GM12878 (cell line): ENCODE measurements around the gene PAXX. TPM values are rescaled to one million over a fixed set of nuclear protein-coding genes. Genes with fewer than 3 reads are reported as not detected.

Experiments used
- ATAC-seq: fragments of 200-7000 bp; cut with Tn5 transposase; 3 replicates; pipeline ENCODE4 v1.9.1; 2020; ENCODE audit warnings: mild to moderate bottlenecking, moderate library complexity
- BruUV-seq: library from RNA; stranded (reverse); fragments of 400-500 nt; replicated peaks from 2 replicates; lab custom pipeline; 2021; lab: Mats Ljungman, UMichigan
- CTCF ChIA-PET: fragments of 300-600 bp; sonication (Branson Sonifier 250); formaldehyde crosslinking; extraction: SDS; loops from one replicate; lab custom pipeline; 2021; ENCODE audit warnings: inconsistent platforms; lab: Yijun Ruan, JAX
- POLR2A ChIA-PET: fragments of 350-600 bp; formaldehyde crosslinking; extraction: SDS; loops from one replicate; lab custom pipeline; 2021; ENCODE audit warnings: inconsistent platforms; lab: Charles Lee
- RAD21 ChIA-PET: fragments of 300-600 bp; sonication (Branson Sonifier 250); formaldehyde crosslinking; loops from one replicate; lab custom pipeline; 2023; ENCODE audit warnings: antibody characterized with exemption; ENCODE audit not compliant: unreplicated experiment; lab: Charles Lee
- SMC1A ChIA-PET: fragments of 300-600 bp; sonication (Branson Sonifier 250); formaldehyde crosslinking; loops from one replicate; lab custom pipeline; 2023; ENCODE audit not compliant: unreplicated experiment, uncharacterized antibody; lab: Charles Lee
- DNase-seq: peaks from one replicate; pipeline ENCODE4 v3.0.0-alpha.2; 2011; ENCODE audit warnings: low read depth, low spot score
- FAIRE-seq: peaks from 3 replicates; lab custom pipeline; 2011; peaks lifted over from hg19 to GRCh38; lab: Jason Lieb, UNC
- H2AFZ ChIP-seq: 2 replicates; pipeline ENCODE4 v1.6.0; 2011; ENCODE audit warnings: low read depth, low read length, control low read depth; ENCODE audit not compliant: control insufficient read depth
- H3K27ac ChIP-seq: 2 replicates; pipeline ENCODE4 v1.5.1; 2011; ENCODE audit warnings: control low read depth; ENCODE audit not compliant: control insufficient read depth, insufficient read depth
- H3K27me3 ChIP-seq, 2 experiments: replicated peaks in 1 of 2; 2 replicates each; pipeline versions ENCODE4 v1.6.0 to v1.6.1; 2011; ENCODE audit warnings: low read length in 1 of 2; ENCODE audit not compliant: control insufficient read depth in 2 of 2, insufficient read depth in 2 of 2
- H3K36me3 ChIP-seq, 2 experiments: 2 replicates each; pipeline ENCODE4 v1.5.1; 2011; ENCODE audit warnings: low read length in 1 of 2; ENCODE audit not compliant: control insufficient read depth in 2 of 2, insufficient read depth in 2 of 2
- H3K4me1 ChIP-seq: 2 replicates; pipeline ENCODE4 v1.6.1; 2011; ENCODE audit warnings: mild to moderate bottlenecking, low read length, moderate library complexity, mixed read lengths; ENCODE audit not compliant: control insufficient read depth, insufficient read depth
- H3K4me2 ChIP-seq: 2 replicates; pipeline ENCODE4 v1.6.0; 2011; ENCODE audit warnings: control low read depth; ENCODE audit not compliant: control insufficient read depth, insufficient read depth
- H3K4me3 ChIP-seq: fragments of 200-600 bp; sonication (generic); 2 replicates; pipeline ENCODE4 v1.5.1; 2016
- H3K79me2 ChIP-seq: 2 replicates; pipeline ENCODE4 v1.6.0; 2011; ENCODE audit warnings: low read length; ENCODE audit not compliant: control insufficient read depth, insufficient read depth
- H3K9ac ChIP-seq: 2 replicates; pipeline ENCODE4 v1.8.0; 2011; ENCODE audit warnings: low read length, control low read depth, mixed read lengths; ENCODE audit not compliant: control insufficient read depth, insufficient read depth
- H3K9me3 ChIP-seq: replicated peaks from 3 replicates; pipeline ENCODE4 v1.5.1; 2011; ENCODE audit warnings: mild to moderate bottlenecking, low read length; ENCODE audit not compliant: control insufficient read depth, insufficient read depth
- H4K20me1 ChIP-seq: 2 replicates; pipeline ENCODE4 v1.6.0; 2011; ENCODE audit not compliant: control insufficient read depth, insufficient read depth
- BACH1 ChIP-seq: fragments of 450-650 bp; IDR thresholded peaks from 2 replicates; pipeline ENCODE4 v1.6.1; 2017; ENCODE audit warnings: mild to moderate bottlenecking, borderline replicate concordance
- BCL11A ChIP-seq: IDR thresholded peaks from 2 replicates; pipeline ENCODE4 v1.6.1; 2011; ENCODE audit warnings: low read depth, low read length
- EP300 ChIP-seq, 2 experiments: fragments of 150-350 bp in 1 of 2; IDR thresholded peaks; 2 replicates each; pipeline ENCODE4 v1.6.1; 2011 to 2012; ENCODE audit warnings: low read depth in 2 of 2, low read length in 2 of 2, borderline replicate concordance in 1 of 2, improper control_type of control experiment in 1 of 2, inconsistent platforms in 1 of 2; ENCODE audit not compliant: control insufficient read depth in 1 of 2
- FOS ChIP-seq: IDR thresholded peaks from 3 replicates; pipeline ENCODE4 v1.6.1; 2011; ENCODE audit warnings: borderline replicate concordance; ENCODE audit not compliant: insufficient read length; ENCODE audit errors: extremely low read depth
- IKZF2 ChIP-seq, 2 experiments: fragments of 450-650 bp; IDR thresholded peaks; 2 replicates each; pipeline ENCODE4 v1.6.1; 2017; ENCODE audit warnings: mild to moderate bottlenecking in 2 of 2, moderate library complexity in 2 of 2
- NR2F1 ChIP-seq: fragments of 450-650 bp; conservative IDR thresholded peaks from 2 replicates; pipeline ENCODE4 v1.6.1; 2017; ENCODE audit warnings: mild to moderate bottlenecking
- RAD21 ChIP-seq: IDR thresholded peaks from 2 replicates; pipeline ENCODE4 v1.6.1; 2011; ENCODE audit warnings: mild to moderate bottlenecking, low read depth, low read length, moderate library complexity; ENCODE audit not compliant: insufficient read depth
- SMARCA5 ChIP-seq: fragments of 450-650 bp; IDR thresholded peaks from 2 replicates; pipeline ENCODE4 v1.6.1; 2017; ENCODE audit warnings: mild to moderate bottlenecking
- TBL1XR1 ChIP-seq: IDR thresholded peaks from 2 replicates; pipeline ENCODE4 v1.6.1; 2012; ENCODE audit warnings: low read depth, low read length, improper control_type of control experiment
- YY1 ChIP-seq: IDR thresholded peaks from 2 replicates; pipeline ENCODE4 v1.6.1; 2011; ENCODE audit warnings: low read depth, mild to moderate bottlenecking, low read length
- ZBED1 ChIP-seq: IDR thresholded peaks from 2 replicates; pipeline ENCODE4 v1.6.1; 2016; ENCODE audit warnings: borderline replicate concordance
- WGBS: methylation state at CpG from one replicate; pipeline ENCODE4 v1.1.6; 2016; ENCODE audit warnings: low lambda C conversion rate; ENCODE audit not compliant: insufficient replicate concordance, insufficient coverage; ENCODE audit errors: missing lambda C conversion rate; 5-methylcytosine and 5-hydroxymethylcytosine counted together
- in situ Hi-C: fragments of 300-500 bp; cut with MboI; formaldehyde crosslinking; loops from 9 replicates; pipeline ENCODE4 v1.14.3; 2018; ENCODE audit warnings: mixed read lengths
- intact Hi-C: fragments of 100-400 bp; cut with micrococcal nuclease; formaldehyde crosslinking; loops from one replicate; pipeline ENCODE4 v1.14.2; 2022; ENCODE audit not compliant: unreplicated experiment
- polyA plus RNA-seq, 11 experiments: library from polyadenylated mRNA; depleted of rRNA in 4 of 11; unstranded in 6 of 11; stranded (reverse) in 5 of 11; fragments of >200 nt; fragmentation: Nextera tagmentation in 4 of 11; fragmentation: Illumina TruSeq in 1 of 11; extraction: Ambion mirVana in 4 of 11; extraction: Trizol in 1 of 11; gene quantifications; 1 replicate in 1 of 11; 2 replicates in 10 of 11; pipeline versions ENCODE4 v1.2.1 to v1.2.3, GENCODE V29; 2011 to 2016; ENCODE audit warnings: inconsistent platforms in 2 of 11, missing spikeins in 2 of 11, low read depth in 1 of 11
- total RNA-seq, 4 experiments: library from RNA; depleted of rRNA in 3 of 4; stranded (reverse); fragments of >200 nt in 3 of 4; fragmentation: Illumina TruSeq in 1 of 4; extraction: Trizol in 1 of 4; gene quantifications; 2 replicates each; pipeline versions ENCODE4 v1.2.1 to v1.2.3, GENCODE V29; 2013 to 2021
- TF ChIP-seq, protein P1 (sequence below): fragments of 450-650 bp; IDR thresholded peaks from 2 replicates; pipeline ENCODE4 v1.6.1; 2017; ENCODE audit warnings: low read depth, mild to moderate bottlenecking, moderate library complexity
- TF ChIP-seq, protein P2 (sequence below): IDR thresholded peaks from 2 replicates; pipeline ENCODE4 v1.6.1; 2011; ENCODE audit warnings: mild to moderate bottlenecking, low read depth, low read length, moderate library complexity; ENCODE audit not compliant: insufficient replicate concordance
- TF ChIP-seq, protein P3 (sequence below): fragments of 450-650 bp; IDR thresholded peaks from 2 replicates; pipeline ENCODE4 v1.6.1; 2017; ENCODE audit warnings: antibody characterized with exemption, mild to moderate bottlenecking, moderate library complexity
- TF ChIP-seq, protein P4 (sequence below): IDR thresholded peaks from 2 replicates; pipeline ENCODE4 v1.6.1; 2011; ENCODE audit warnings: low read depth, low read length, improper control_type of control experiment, borderline replicate concordance

Gene PAXX
- total and polyA plus RNA-seq, 10 of the 15 experiments (the other 5 are each of a cell fraction or from before 2014, with no cell fraction given): 0.18 to 60.6 (median 29.5) TPM

DNA sequence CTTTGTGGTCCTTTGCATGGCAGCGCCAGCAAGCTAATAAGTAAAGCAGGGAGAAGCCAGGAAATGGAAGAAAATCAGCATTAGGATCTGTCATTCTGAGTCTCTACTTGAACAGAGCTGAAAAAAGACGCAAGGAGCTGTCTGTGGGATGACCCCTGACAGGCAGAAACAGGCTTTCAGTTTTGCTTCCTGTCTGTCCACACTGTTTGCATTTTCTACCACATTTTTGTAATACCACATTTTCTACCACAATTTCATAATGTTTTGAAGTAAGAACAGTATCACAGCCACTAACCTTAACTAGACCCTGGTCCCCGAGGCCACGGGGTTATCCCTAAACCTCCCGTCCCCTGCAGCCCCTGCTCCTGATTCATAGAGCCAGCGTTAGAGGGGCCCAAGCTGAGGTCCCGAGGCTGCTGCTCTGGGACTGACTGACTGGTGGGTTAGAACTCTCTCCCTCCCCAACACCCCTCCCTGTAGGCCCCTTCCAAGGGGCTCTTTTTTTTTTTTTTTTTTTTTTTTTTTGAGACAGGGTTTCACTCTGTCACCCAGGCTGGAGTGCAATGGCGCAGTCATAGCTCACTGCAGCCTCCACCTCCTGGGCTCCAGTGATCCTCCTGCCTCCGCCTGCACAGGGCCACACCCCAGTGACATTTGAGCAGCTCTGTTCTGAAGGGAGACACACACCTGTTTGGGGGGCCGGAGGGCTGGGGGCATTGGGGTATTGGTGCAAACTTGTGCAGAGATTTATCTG is 8.1 kb downstream of the PAXX start:
- CTCF ChIA-PET: interaction anchor here (0.9 to 2.8 kb wide), 7 partner anchors 8 to 71 kb away, joined by 3 to 17 read pairs (median 4); no protein-coding TSS in a partner anchor
- 1% methylated on average over 9 of the region's 10 CpGs for WGBS
- FAIRE-seq: peak; percentile 99
- H3K36me3 ChIP-seq: no peaks in the 10 kb centered on the region
- no peak overlapping the region for H3K27ac ChIP-seq
- BruUV-seq: no TSS peak
- H3K4me3 ChIP-seq: no peak overlapping the region
- POLR2A ChIA-PET: interaction anchor here (0.6 to 1.8 kb wide), 5 partner anchors 9 to 119 kb away, joined by 3 to 5 read pairs (median 3); partner anchors contain the start of gene TRAF2
- H3K9me3 ChIP-seq: peaks cover 2% of the 10 kb centered on the region; the same call in 1 of the 3 replicates
- peak; percentile 82 for DNase-seq
- H3K4me2 ChIP-seq: peak overlapping the region; percentile 79
- H2AFZ ChIP-seq: peak overlapping the region; percentile 54
- peaks cover 2 to 10% of the 10 kb centered on the region in 2 experiments; a peak in 3 of 4 replicates for H3K27me3 ChIP-seq
- SMC1A ChIA-PET: interaction anchor here (0.9 to 1.7 kb wide), 4 partner anchors 35 to 99 kb away, joined by 3 to 6 read pairs (median 5); no protein-coding TSS in a partner anchor
- no peaks in the 10 kb centered on the region for H4K20me1 ChIP-seq
- H3K9ac ChIP-seq: no peak overlapping the region
- in situ Hi-C loops (no loop called here), intact Hi-C loops (no loop called here)
- RAD21 ChIA-PET: interaction anchor here (0.6 to 3.6 kb wide), 8 partner anchors 24 to 717 kb away, joined by 3 to 16 read pairs (median 4); no protein-coding TSS in a partner anchor
- peak; percentile 87 for ATAC-seq
- no peaks in the 10 kb centered on the region for H3K79me2 ChIP-seq
- peaks cover 37% of the 10 kb centered on the region for H3K4me1 ChIP-seq
- TF ChIP-seq, protein P1, sequence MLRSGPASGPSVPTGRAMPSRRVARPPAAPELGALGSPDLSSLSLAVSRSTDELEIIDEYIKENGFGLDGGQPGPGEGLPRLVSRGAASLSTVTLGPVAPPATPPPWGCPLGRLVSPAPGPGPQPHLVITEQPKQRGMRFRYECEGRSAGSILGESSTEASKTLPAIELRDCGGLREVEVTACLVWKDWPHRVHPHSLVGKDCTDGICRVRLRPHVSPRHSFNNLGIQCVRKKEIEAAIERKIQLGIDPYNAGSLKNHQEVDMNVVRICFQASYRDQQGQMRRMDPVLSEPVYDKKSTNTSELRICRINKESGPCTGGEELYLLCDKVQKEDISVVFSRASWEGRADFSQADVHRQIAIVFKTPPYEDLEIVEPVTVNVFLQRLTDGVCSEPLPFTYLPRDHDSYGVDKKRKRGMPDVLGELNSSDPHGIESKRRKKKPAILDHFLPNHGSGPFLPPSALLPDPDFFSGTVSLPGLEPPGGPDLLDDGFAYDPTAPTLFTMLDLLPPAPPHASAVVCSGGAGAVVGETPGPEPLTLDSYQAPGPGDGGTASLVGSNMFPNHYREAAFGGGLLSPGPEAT: peak; percentile 77; the same call in 1 of the 2 replicates
- TF ChIP-seq BCL11A (0 out of 2 replicates have a peak, but pooled peaks have one; percentile 6), BACH1 (peak; percentile 23; the same call in 1 of the 2 replicates), RAD21 (no peak), ZBED1 (no peak), EP300 (IDR thresholded peaks at IDR 0.05; ENCODE audit: borderline replicate concordance in 1 of 2, control insufficient read depth in 1 of 2, low read depth in 2 of 2, low read length in 2 of 2) (peak; percentile 50 to 51; a peak in 2 of 4 replicates), NR2F1 (peak; percentile 99), TBL1XR1 (peak; percentile 73; the same call in 1 of the 2 replicates), SMARCA5 (no peak), FOS (no peak), YY1 (0 out of 2 replicates have a peak, but pooled peaks have one; percentile 9), IKZF2 (IDR thresholded peaks at IDR 0.05) (peak; percentile 66 to 68)
- TF ChIP-seq, protein P2, sequence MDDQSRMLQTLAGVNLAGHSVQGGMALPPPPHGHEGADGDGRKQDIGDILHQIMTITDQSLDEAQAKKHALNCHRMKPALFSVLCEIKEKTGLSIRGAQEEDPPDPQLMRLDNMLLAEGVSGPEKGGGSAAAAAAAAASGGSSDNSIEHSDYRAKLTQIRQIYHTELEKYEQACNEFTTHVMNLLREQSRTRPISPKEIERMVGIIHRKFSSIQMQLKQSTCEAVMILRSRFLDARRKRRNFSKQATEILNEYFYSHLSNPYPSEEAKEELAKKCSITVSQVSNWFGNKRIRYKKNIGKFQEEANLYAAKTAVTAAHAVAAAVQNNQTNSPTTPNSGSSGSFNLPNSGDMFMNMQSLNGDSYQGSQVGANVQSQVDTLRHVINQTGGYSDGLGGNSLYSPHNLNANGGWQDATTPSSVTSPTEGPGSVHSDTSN: peak; percentile 67
- TF ChIP-seq, protein P3, sequence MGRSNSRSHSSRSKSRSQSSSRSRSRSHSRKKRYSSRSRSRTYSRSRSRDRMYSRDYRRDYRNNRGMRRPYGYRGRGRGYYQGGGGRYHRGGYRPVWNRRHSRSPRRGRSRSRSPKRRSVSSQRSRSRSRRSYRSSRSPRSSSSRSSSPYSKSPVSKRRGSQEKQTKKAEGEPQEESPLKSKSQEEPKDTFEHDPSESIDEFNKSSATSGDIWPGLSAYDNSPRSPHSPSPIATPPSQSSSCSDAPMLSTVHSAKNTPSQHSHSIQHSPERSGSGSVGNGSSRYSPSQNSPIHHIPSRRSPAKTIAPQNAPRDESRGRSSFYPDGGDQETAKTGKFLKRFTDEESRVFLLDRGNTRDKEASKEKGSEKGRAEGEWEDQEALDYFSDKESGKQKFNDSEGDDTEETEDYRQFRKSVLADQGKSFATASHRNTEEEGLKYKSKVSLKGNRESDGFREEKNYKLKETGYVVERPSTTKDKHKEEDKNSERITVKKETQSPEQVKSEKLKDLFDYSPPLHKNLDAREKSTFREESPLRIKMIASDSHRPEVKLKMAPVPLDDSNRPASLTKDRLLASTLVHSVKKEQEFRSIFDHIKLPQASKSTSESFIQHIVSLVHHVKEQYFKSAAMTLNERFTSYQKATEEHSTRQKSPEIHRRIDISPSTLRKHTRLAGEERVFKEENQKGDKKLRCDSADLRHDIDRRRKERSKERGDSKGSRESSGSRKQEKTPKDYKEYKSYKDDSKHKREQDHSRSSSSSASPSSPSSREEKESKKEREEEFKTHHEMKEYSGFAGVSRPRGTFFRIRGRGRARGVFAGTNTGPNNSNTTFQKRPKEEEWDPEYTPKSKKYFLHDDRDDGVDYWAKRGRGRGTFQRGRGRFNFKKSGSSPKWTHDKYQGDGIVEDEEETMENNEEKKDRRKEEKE: no peak
- TF ChIP-seq, protein P4, sequence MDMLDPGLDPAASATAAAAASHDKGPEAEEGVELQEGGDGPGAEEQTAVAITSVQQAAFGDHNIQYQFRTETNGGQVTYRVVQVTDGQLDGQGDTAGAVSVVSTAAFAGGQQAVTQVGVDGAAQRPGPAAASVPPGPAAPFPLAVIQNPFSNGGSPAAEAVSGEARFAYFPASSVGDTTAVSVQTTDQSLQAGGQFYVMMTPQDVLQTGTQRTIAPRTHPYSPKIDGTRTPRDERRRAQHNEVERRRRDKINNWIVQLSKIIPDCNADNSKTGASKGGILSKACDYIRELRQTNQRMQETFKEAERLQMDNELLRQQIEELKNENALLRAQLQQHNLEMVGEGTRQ: no peak
